Measurements from ENCODE around the gene RLN3.

GRCh38 chr19:14066134-14066533, 38.2 kb downstream of the RLN3 start:
- TF ChIP-seq SP1 (IDR thresholded peaks at IDR 0.05) (no peak), FOXM1 (IDR thresholded peaks at IDR 0.05; ENCODE audit: borderline replicate concordance) (no peak)

Measured in HEK293T (cell line).